ENCODE results near the gene PEX3. TPM values are rescaled to one million over a fixed set of nuclear protein-coding genes. Genes with fewer than 3 reads are reported as not detected.

PEX3 gene
- total RNA-seq, 4 donors from 2014 or later: 22.6 to 27.3 (median 25.0) TPM

- WGBS, 2 donors: 1% methylated on average over 13 to 25 of the region's 103 CpGs
- Histone ChIP-seq H3K27ac (peak overlapping the region in 2 of 3 donors; percentile 52 to 61), H3K4me1 (peaks cover 0 to 5% of the 10 kb centered on the region in 2 donors), H3K4me3 (replicated peaks in 1 of 3) (peak overlapping the region in 2 of 3 donors; percentile 9 to 35), H3K9me3 (no peaks in the 10 kb centered on the region), H3K27me3 (no peaks in the 10 kb centered on the region), H3K36me3 (no peaks in the 10 kb centered on the region)
- intact Hi-C loops (cut with DNase I): no loop called here
- peak; percentile 46 to 59 for DNase-seq
- TF ChIP-seq CTCF (IDR thresholded peaks at IDR 0.05) (peak in 1 of 6 experiments; percentile 50), POLR2A (IDR thresholded peaks at IDR 0.05) (no peak)
Measured at GRCh38 chr6:143536866-143537691, 86.5 kb downstream of the PEX3 start.

GRCh38 chr6:143538374-143538773 lies 87.8 kb downstream of the PEX3 start:
- no peak overlapping the region for H3K4me3 ChIP-seq (replicated peaks in 1 of 3)
- intact Hi-C loops (cut with DNase I): no loop called here
- WGBS, 2 donors: 93 to 98% methylated on average over 7 of the region's 7 CpGs
- no peaks in the 10 kb centered on the region for H3K9me3 ChIP-seq
- no peak overlapping the region for H3K27ac ChIP-seq
- H3K36me3 ChIP-seq: no peaks in the 10 kb centered on the region
- DNase-seq: no peak
- H3K4me1 ChIP-seq: peaks cover 0 to 5% of the 10 kb centered on the region in 2 donors
- no peaks in the 10 kb centered on the region for H3K27me3 ChIP-seq
- TF ChIP-seq CTCF (IDR thresholded peaks at IDR 0.05) (no peak), POLR2A (IDR thresholded peaks at IDR 0.05) (no peak)

- no peaks in the 10 kb centered on the region for H3K9me3 ChIP-seq
- DNase-seq: no peak
- TF ChIP-seq POLR2A (IDR thresholded peaks at IDR 0.05) (no peak), CTCF (IDR thresholded peaks at IDR 0.05) (no peak)
- H3K4me1 ChIP-seq: peaks cover 0 to 5% of the 10 kb centered on the region in 2 donors
- no peaks in the 10 kb centered on the region for H3K36me3 ChIP-seq
- WGBS, 2 donors: 92 to 94% methylated on average over 4 of the region's 4 CpGs
- no peak overlapping the region for H3K4me3 ChIP-seq (replicated peaks in 1 of 3)
- H3K27ac ChIP-seq: no peak overlapping the region
- intact Hi-C loops (cut with DNase I): no loop called here
- no peaks in the 10 kb centered on the region for H3K27me3 ChIP-seq
Measured at GRCh38 chr6:143539106-143539505, 88.5 kb downstream of the PEX3 start.

- Histone ChIP-seq H3K4me1 (peaks cover 0 to 5% of the 10 kb centered on the region in 2 donors), H3K9me3 (no peaks in the 10 kb centered on the region), H3K4me3 (replicated peaks in 1 of 3) (no peak overlapping the region), H3K36me3 (no peaks in the 10 kb centered on the region), H3K27me3 (no peaks in the 10 kb centered on the region), H3K27ac (no peak overlapping the region)
- no peak for DNase-seq
- WGBS, 2 donors: 78 to 85% methylated on average over 7 of the region's 7 CpGs
- TF ChIP-seq CTCF (IDR thresholded peaks at IDR 0.05) (no peak), POLR2A (IDR thresholded peaks at IDR 0.05) (no peak)
- intact Hi-C loops (cut with DNase I): no loop called here
Measured at GRCh38 chr6:143539734-143540133, 89.1 kb downstream of the PEX3 start.

GRCh38 chr6:143540192-143540591 lies 89.6 kb downstream of the PEX3 start:
- Histone ChIP-seq H3K9me3 (no peaks in the 10 kb centered on the region), H3K27me3 (no peaks in the 10 kb centered on the region), H3K27ac (no peak overlapping the region), H3K4me1 (peaks cover 0 to 5% of the 10 kb centered on the region in 2 donors), H3K36me3 (no peaks in the 10 kb centered on the region), H3K4me3 (replicated peaks in 1 of 3) (no peak overlapping the region)
- WGBS, 2 donors: 64 to 80% methylated on average over 3 of the region's 3 CpGs
- intact Hi-C loops (cut with DNase I): no loop called here
- no peak for TF ChIP-seq POLR2A (IDR thresholded peaks at IDR 0.05)
- no peak for TF ChIP-seq CTCF (IDR thresholded peaks at IDR 0.05)
- no peak for DNase-seq
